IPS DF 4.7 (cell line): ENCODE measurements around the gene THSD4.
"Not testable (repeated sequence)": the region's sequence is repeated elsewhere in the genome, so short reads cannot be mapped to it uniquely, and the experiment has no call there.

Experiments
- DNase-seq: peaks from one replicate; pipeline ENCODE4 v3.0.0-alpha.2; 2013; ENCODE audit warnings: low spot score; ENCODE audit errors: extremely low read depth

The THSD4 gene

DNA sequence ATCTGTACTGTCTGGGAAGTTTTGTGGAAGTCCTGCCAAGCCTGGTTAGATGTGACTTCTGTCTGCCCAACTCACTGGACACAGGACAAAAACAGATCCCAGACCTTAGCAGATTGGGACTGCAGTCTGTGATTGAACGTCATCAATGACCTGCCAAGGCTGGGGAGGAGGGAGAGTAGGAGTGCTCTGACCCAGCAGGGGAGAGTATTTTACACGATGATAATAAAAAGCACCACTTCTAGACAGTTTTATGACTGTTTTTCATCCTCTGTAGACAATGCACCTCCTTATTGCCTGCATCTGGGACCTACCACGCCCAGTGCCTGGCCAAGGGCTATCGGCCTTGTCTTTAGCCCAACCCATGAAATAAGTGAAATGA lies 592.8 kb downstream of the THSD4 start:
- no peak for DNase-seq

DNA sequence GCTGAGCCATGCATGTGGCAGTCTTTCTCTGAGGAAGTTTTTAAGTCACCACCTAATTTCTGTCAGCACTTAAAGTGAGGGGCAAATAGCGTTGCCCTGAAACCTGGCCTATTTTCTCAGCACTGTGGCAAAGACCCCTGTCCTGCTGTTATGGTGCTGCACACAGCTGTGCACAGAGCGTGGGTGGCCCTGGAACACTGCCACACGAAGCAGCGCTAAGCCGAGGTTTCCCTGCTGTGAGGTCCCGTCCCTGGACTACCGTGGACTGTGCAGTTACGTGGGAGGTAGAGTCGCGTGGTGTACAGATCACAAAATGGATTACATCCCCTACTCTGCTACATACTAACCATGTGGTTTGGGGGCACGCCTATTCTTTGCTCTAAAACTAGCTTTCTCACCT lies 593.5 kb downstream of the THSD4 start:
- DNase-seq = no peak

DNA sequence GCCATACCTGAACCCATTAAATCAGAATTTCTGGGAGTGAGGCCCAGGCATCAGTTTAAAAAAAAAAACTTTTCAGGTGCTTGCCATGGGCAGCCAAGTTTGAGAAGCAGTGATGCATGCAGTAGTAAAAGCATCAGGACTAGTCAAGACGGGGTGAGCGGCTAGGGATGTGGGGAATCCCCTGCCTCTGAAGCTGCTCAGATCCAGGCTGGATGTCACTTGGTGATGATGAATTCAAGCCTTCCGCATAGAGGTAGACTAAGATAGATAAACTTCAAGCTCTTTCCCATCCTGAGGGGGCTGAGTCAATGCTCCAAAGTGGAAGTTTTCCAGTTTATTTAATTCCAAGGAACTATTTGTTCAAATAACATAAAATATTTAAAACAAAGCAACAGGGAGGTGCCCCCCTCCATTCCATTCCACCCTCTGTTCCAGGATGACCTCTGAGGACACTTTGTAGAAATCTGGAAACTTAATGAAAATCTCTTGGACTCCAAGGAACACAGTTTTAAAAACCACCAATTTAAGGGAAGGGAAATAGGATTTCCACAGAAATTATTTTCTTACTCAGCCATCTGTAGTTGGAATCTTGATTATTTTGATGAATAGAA lies 594.6 kb downstream of the THSD4 start:
- no peak for DNase-seq

DNA sequence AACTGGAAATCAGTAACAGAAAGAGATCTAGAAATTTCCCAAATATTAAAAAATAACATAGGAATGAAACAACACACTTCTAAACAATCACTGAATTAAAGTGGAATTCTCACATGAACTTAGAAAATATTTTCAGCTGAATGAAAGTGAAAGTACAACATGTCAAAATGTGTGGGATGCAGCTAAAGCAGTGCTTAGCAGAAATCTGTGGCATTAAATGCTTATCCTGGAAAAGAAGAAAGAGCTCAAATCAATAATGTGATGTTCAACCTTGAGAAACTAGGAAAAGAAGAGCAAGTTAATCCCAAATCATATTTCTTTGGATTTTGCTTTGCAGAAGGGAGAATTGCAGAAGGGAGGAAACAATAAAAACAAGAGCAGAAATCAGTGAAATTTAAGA lies 596.9 kb downstream of the THSD4 start:
- no peak for DNase-seq

GRCh38 chr15:71713191-71713809 lies 598.0 kb downstream of the THSD4 start:
- no peak for DNase-seq

- DNase-seq = no peak
These were observed 600.6 kb downstream of the THSD4 start for GRCh38 chr15:71715914-71716313.

DNA sequence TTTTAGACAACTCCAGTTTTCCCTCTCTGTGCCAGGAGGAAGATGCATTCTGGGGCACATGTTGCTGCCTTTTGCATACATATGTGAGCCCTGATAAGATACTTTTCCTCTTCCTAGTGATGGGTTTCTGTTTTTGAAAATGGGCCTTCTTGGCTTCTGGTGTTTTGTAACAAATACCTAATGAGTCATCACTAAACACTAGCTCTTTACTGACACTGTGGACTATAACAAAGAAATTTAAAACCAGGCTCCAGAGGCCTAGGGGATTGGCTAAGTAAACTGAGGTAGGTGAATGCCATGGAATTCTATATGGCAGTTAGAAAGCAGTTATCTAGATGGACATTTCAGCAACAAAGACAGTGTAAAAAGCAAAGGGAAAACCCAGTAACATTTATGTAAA lies 601.7 kb downstream of the THSD4 start:
- DNase-seq = no peak

DNA sequence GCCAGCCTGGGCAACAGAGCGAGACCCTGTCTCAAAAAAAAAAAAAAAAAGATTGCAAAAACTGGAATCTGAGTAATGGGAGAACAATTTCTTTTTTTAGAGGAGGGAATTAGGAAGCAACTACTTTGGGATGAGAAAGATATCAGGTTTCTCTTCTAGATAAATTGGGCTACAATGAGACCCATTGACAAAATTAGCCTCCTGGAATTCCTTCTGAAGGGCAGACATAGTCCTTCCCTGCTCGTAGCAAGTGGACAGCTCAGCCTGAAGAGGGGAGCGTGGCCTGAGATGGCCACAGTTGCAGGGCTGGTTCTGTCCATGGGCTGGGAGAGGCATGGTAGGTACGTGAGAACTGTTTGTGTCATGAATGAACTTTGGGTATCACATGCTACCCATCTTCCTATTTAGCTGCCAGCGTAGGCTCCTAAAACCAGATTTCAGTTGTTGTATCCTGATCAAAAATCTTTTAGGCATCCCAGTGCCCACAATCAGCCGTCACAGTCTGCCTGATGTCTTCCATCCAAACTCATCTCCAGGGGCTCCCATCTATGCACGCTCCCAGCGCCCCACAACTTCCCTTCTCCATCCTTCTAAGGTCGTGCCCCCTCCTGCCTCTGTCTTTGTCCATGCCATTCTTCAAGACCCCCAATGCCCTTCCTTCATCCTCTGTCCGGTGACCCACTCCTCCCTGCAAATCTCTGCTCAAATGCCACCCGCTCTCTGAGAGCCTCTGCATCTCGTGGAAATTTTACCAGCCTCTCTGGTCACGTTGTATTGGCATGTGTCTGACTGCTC lies 603.0 kb downstream of the THSD4 start:
- no peak for DNase-seq

GRCh38 chr15:71723344-71723743 lies 608.1 kb downstream of the THSD4 start:
- no peak for DNase-seq

DNA sequence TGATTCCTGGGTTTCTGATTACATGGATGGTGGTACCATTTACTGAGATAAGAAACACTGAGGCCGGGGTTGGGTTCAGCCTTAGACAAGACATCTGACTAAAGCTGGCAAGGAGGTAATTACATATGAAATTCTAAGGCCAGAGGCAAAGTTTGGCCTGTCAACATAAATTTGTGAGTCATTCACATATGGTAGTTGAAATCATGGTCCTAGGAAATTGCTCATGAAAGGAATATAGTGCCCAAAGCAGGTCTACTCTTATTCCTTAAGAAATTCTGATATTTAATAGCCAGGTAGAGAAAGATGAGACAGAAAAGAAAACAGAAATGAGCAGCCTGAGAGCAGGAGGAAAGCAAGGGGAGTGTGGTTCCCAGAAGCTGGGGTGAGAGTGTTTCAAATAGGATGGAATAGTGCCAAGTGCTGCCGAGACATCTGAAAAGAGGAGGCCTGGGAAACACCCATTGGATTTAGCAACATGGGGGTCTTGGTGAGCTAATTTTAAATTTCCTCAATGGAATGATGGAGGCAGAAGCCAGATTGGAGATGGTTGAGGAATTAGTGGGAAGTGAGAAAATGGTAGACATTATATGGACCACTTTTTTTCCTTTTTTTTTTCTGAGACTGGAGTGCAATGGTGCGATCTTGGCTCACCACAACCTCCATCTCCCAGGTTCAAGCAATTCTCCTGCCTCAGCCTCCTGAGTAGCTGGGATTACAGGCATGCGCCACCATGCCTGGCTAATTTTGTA lies 610.1 kb downstream of the THSD4 start:
- not testable (repeated sequence) for DNase-seq

- DNase-seq = no peak
These were observed 613.6 kb downstream of the THSD4 start for GRCh38 chr15:71728881-71729280.

DNA sequence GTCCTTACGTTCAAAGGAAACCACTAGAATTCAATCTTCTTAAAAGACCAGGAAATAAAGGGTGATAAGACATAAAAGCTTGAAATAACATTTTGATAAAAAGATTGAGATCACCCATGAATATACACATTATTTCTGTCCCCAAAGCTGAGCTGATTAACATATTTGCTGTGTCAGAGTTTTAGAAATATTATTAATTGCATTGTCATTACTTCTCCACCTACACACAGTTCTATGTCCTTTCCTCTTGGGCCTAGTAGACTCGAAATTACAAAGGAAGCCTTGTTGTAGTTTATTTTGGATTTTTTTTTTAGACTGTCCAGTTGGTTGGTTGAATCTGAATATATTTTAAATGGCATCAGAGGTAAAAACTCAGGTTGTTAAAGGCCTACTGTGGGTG lies 614.0 kb downstream of the THSD4 start:
- no peak for DNase-seq

DNA sequence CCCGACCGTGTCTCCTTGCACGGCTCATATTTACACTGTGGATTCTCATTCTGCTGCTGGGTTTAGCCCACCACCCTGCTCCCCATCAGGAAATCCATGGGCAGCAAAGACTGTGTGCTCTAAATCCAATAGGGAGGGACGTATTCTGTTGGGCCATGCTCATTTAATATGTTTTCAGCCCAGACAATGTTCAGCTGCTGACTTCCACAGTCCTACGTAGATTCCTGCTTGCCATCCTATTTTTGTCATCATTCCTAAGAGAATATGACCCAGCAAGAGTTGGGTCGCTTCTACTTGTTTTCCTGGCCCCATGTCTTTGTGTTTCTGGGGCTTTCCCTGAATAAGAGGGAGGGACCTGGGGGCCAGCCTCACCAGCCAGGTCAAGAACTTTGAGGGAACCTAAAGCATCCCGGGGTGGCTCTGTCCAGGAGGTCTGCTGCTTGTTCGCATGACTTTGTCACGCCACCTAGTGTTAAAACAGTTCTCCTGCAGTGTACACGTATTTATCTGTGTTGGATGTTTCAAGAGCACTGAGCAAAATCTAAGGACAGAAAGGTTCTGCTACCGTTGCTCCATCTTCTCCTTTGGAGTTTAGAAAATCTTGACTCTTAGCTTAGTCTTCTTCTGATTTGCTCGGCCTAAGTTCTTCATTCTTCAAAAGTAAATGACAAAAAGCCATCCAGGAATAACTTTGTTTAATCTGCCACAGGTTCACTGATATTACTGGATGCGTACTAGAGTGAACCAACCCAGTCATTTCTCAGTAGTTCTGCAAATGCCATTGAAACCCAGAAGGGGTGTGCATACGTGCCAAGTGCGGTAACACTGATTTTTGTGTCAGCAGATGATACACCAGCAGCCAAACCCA lies 615.2 kb downstream of the THSD4 start:
- DNase-seq = peak; percentile 19

- no peak for DNase-seq
These were observed 617.4 kb downstream of the THSD4 start for GRCh38 chr15:71732636-71733035.

DNA sequence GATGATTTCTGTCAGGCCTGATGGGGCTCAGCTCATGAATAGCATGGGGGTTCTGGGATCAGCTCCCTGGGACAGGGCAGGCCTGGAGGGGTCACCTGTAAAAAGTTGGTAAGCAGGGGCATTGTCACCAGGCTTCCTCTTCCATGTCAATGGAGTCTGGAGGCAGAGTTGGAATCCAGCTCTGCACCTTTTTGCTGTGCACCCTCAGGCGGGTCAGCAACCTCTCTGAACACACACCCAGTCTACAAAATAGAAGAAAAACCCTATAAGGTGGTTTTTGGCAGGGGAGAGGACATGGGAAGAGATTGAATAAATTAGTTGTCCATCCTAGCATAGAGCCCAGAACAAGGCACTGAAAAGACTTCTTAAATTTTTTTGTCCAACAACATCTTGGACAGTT lies 617.9 kb downstream of the THSD4 start:
- no peak for DNase-seq

GRCh38 chr15:71734709-71735384 lies 619.6 kb downstream of the THSD4 start:
- no peak for DNase-seq

GRCh38 chr15:71735385-71735757 lies 620.1 kb downstream of the THSD4 start:
- DNase-seq = no peak

GRCh38 chr15:71736286-71736947 lies 621.1 kb downstream of the THSD4 start:
- DNase-seq = no peak

- no peak for DNase-seq
These were observed 622.5 kb downstream of the THSD4 start for GRCh38 chr15:71737761-71738160.

DNA sequence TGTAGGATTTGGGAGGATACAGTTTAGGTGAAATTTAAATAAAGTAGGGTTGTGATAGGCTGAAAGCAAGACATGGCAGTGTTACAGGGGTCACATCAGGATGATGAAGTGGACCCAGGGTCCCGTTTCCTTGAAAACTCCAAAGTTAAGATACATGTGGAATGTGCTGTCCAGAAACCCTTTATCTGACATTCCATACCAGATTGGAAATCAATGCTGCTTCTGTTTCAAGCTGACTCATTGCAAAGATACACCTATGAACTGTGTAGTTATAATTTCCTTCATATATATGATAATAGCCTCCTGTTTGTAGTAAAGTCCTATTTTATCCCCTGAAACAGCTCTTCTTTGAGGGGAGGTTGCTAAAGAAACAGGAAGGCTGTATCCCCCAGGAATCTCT lies 624.1 kb downstream of the THSD4 start:
- DNase-seq = no peak
